SK-N-MC (cell line): ENCODE measurements around the gene C1orf116.

Experiments used
- EZH2 ChIP-seq: fragments of 200-600 bp; sonication (generic); IDR thresholded peaks from one replicate; pipeline ENCODE4 v1.6.1; 2017; ENCODE audit warnings: antibody characterized with exemption
- FOXP2 ChIP-seq: optimal IDR thresholded peaks from 2 replicates; pipeline ENCODE3; 2011; ENCODE audit warnings: mild to moderate bottlenecking, moderate library complexity; ENCODE audit not compliant: insufficient read depth; ENCODE audit errors: extremely low read length, control extremely low read depth
- POLR2AphosphoS5 ChIP-seq: IDR thresholded peaks from 2 replicates; pipeline ENCODE4 v1.6.1; 2012; ENCODE audit warnings: mild to moderate bottlenecking, low read depth, low read length, borderline replicate concordance

DNA sequence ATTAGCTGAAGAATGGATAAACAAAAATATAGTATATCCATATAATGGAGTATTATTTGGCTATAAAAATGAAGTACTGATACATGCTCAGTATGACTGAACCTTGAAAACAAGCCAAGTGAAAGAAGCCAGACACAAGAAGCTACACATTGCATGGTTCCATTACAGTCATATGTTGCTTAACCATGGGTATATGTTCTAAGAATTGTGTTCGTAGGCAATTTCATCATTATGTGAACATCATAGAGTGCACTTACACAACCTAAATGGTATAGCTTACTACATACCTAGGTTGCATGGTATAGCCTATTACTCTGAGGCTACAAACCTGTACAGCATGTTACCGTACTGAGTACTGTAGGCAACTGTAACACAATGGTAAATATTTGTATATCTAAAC lies 33.7 kb downstream of the C1orf116 start:
- no peak for TF ChIP-seq EZH2
- TF ChIP-seq POLR2AphosphoS5, result no peak
- no peak for TF ChIP-seq FOXP2
